ENCODE measurements around the gene SAC3D1.

DNA sequence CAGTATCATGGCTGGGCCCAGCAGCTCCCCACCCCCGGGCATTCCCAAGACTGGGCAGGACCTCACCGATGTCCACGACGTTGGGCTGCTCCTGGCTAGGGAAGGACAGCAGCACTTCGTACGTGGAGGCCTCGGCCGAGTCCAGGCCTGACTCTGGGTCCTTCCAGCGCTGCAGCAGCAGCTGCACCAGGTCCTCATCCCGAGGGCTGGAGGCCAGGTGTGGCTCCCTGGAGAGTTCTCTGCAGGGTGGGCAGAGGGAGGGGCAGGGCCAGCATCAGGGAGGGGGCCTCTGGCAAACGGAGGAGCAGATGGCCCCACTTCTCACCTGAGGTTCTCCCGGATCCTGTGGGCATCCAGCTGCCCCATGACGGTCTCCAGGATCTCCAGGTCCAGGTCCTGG, 17.0 kb downstream of the SAC3D1 start:
- TF ChIP-seq NFIC (IDR thresholded peaks at IDR 0.05; ENCODE audit: borderline replicate concordance) (no peak), REST (IDR thresholded peaks at IDR 0.05; ENCODE audit: low read depth, low read length) (no peak), GATA2 (CRISPR knock-in tag; IDR thresholded peaks at IDR 0.05) (no peak), CTCF (IDR thresholded peaks at IDR 0.05) (no peak), TAF1 (IDR thresholded peaks at IDR 0.05; ENCODE audit: borderline replicate concordance, low read depth, low read length) (no peak), POLR2AphosphoS5 (IDR thresholded peaks at IDR 0.05; ENCODE audit: low read depth, low read length) (no peak), PBX3 (IDR thresholded peaks at IDR 0.05) (no peak), RXRA (IDR thresholded peaks at IDR 0.05; ENCODE audit: borderline replicate concordance, low read depth) (no peak), EZH2phosphoT487 (IDR thresholded peaks at IDR 0.05; ENCODE audit: borderline replicate concordance, low read depth) (no peak), EP300 (IDR thresholded peaks at IDR 0.05; ENCODE audit: borderline replicate concordance in 1 of 2, low read depth in 1 of 2, low read length in 1 of 2) (no peak), USF2 (IDR thresholded peaks at IDR 0.05; ENCODE audit: borderline replicate concordance, low read depth, low read length) (no peak)
- TF ChIP-seq, protein P1, sequence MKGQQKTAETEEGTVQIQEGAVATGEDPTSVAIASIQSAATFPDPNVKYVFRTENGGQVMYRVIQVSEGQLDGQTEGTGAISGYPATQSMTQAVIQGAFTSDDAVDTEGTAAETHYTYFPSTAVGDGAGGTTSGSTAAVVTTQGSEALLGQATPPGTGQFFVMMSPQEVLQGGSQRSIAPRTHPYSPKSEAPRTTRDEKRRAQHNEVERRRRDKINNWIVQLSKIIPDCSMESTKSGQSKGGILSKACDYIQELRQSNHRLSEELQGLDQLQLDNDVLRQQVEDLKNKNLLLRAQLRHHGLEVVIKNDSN (IDR thresholded peaks at IDR 0.05; ENCODE audit: borderline replicate concordance, low read depth), result no peak

Data from SK-N-SH (cell line).